IMR-90 (cell line): ENCODE measurements around the gene RAB28. TPM values are rescaled to one million over a fixed set of nuclear protein-coding genes. Genes with fewer than 3 reads are reported as not detected.

Experiments used
- ATAC-seq: fragments of 200-7000 bp; cut with Tn5 transposase; 2 replicates; pipeline ENCODE4 v1.9.1; 2020; ENCODE audit warnings: low read depth, mild to moderate bottlenecking, moderate library complexity
- BruUV-seq: library from RNA; stranded (reverse); fragments of 400-500 nt; replicated peaks from 2 replicates; lab custom pipeline; 2021; lab: Mats Ljungman, UMichigan
- CTCF ChIA-PET: fragments of 300-600 bp; formaldehyde crosslinking; extraction: SDS; loops from one replicate; lab custom pipeline; 2021; ENCODE audit warnings: antibody characterized with exemption; lab: Yijun Ruan, JAX
- POLR2A ChIA-PET: fragments of 300-600 bp; sonication (Branson Sonifier 250); formaldehyde crosslinking; loops from one replicate; lab custom pipeline; 2022; ENCODE audit warnings: antibody characterized with exemption; ENCODE audit not compliant: unreplicated experiment; lab: Charles Lee
- DNase-seq: peaks from one replicate; pipeline ENCODE4 v3.0.0; 2013
- H2AFZ ChIP-seq: replicated peaks from 2 replicates; pipeline ENCODE3; 2013; ENCODE audit warnings: low read length, mild to moderate bottlenecking; ENCODE audit not compliant: poor library complexity
- H2AK5ac ChIP-seq: 2 replicates; pipeline ENCODE4 v1.6.1; 2013; ENCODE audit warnings: low read depth, low read length, inconsistent platforms
- H2AK9ac ChIP-seq: replicated peaks from 2 replicates; pipeline ENCODE3; 2013; ENCODE audit warnings: mild to moderate bottlenecking, low read depth, low read length, moderate library complexity; ENCODE audit not compliant: poor library complexity
- H2BK120ac ChIP-seq: 2 replicates; pipeline ENCODE4 v1.6.1; 2013; ENCODE audit warnings: low read depth, low read length, inconsistent platforms
- H2BK15ac ChIP-seq: 3 replicates; pipeline ENCODE4 v1.6.1; 2013; ENCODE audit warnings: low read depth, low read length, inconsistent platforms
- H2BK20ac ChIP-seq: 2 replicates; pipeline ENCODE4 v1.6.1; 2013; ENCODE audit warnings: low read depth, mild to moderate bottlenecking, inconsistent platforms, low read length, moderate library complexity
- H2BK5ac ChIP-seq: 2 replicates; pipeline ENCODE4 v1.6.1; 2013; ENCODE audit warnings: mild to moderate bottlenecking, low read depth, low read length, inconsistent platforms; ENCODE audit not compliant: poor library complexity, severe bottlenecking
- H3K14ac ChIP-seq: replicated peaks from 2 replicates; pipeline ENCODE4 v1.6.1; 2013; ENCODE audit warnings: low read depth, low read length, inconsistent platforms
- H3K18ac ChIP-seq: 2 replicates; pipeline ENCODE4 v1.6.1; 2013; ENCODE audit warnings: low read depth, low read length, control low read depth
- H3K23ac ChIP-seq: 2 replicates; pipeline ENCODE4 v1.6.1; 2013; ENCODE audit warnings: low read depth, low read length, inconsistent platforms
- H3K27ac ChIP-seq: 2 replicates; pipeline ENCODE4 v1.5.1; 2013; ENCODE audit warnings: mild to moderate bottlenecking, control low read depth, low read length; ENCODE audit not compliant: insufficient read depth
- H3K27me3 ChIP-seq: 2 replicates; pipeline ENCODE4 v1.6.1; 2013; ENCODE audit warnings: low read length; ENCODE audit not compliant: control insufficient read depth, insufficient read depth
- H3K36me3 ChIP-seq: 2 replicates; pipeline ENCODE4 v1.6.1; 2013; ENCODE audit warnings: low read length, mixed read lengths; ENCODE audit not compliant: control insufficient read depth, insufficient read depth
- H3K4ac ChIP-seq: 2 replicates; pipeline ENCODE4 v1.6.1; 2013; ENCODE audit warnings: low read depth, low read length, inconsistent platforms
- H3K4me1 ChIP-seq: 2 replicates; pipeline ENCODE4 v1.6.1; 2013; ENCODE audit warnings: low read length, mixed read lengths; ENCODE audit not compliant: control insufficient read depth, insufficient read depth
- H3K4me2 ChIP-seq: 2 replicates; pipeline ENCODE4 v1.6.1; 2013; ENCODE audit warnings: low read depth, mild to moderate bottlenecking, control low read depth, low read length, moderate library complexity
- H3K4me3 ChIP-seq: 2 replicates; pipeline ENCODE4 v1.5.1; 2013; ENCODE audit warnings: low read depth, mild to moderate bottlenecking, control low read depth, low read length, moderate library complexity; ENCODE audit not compliant: insufficient read depth
- H3K56ac ChIP-seq: 2 replicates; pipeline ENCODE4 v1.6.1; 2013; ENCODE audit warnings: low read length, inconsistent platforms; ENCODE audit not compliant: insufficient read depth; ENCODE audit errors: extremely low read depth
- H3K79me1 ChIP-seq, 2 experiments: 2 replicates each; pipeline ENCODE4 v1.6.1; 2013; ENCODE audit warnings: low read length in 2 of 2, inconsistent platforms in 1 of 2, low read depth in 1 of 2
- H3K9ac ChIP-seq: 2 replicates; pipeline ENCODE4 v1.6.1; 2013; ENCODE audit warnings: low read depth, low read length, control low read depth
- H3K9me1 ChIP-seq: 2 replicates; pipeline ENCODE4 v1.6.1; 2013; ENCODE audit warnings: low read length, inconsistent platforms; ENCODE audit not compliant: insufficient read depth
- H3K9me3 ChIP-seq: 2 replicates; pipeline ENCODE4 v1.6.1; 2013; ENCODE audit warnings: low read length; ENCODE audit not compliant: control insufficient read depth, insufficient read depth
- H4K20me1 ChIP-seq: 2 replicates; pipeline ENCODE4 v1.6.1; 2013; ENCODE audit warnings: low read length, inconsistent platforms; ENCODE audit not compliant: insufficient read depth
- H4K5ac ChIP-seq: 2 replicates; pipeline ENCODE4 v1.6.1; 2013; ENCODE audit warnings: mild to moderate bottlenecking, low read depth, low read length, control low read depth
- H4K8ac ChIP-seq, 2 experiments: 2 replicates each; pipeline ENCODE4 v1.6.1; 2013; ENCODE audit warnings: low read depth in 2 of 2, low read length in 2 of 2, control low read depth in 1 of 2, inconsistent platforms in 1 of 2
- H4K91ac ChIP-seq: 2 replicates; pipeline ENCODE4 v1.6.1; 2013; ENCODE audit warnings: low read depth, low read length, inconsistent platforms; ENCODE audit not compliant: insufficient read depth
- CEBPB ChIP-seq: IDR thresholded peaks from 2 replicates; pipeline ENCODE4 v1.6.1; 2012; ENCODE audit warnings: low read depth, low read length, improper control_type of control experiment
- CHD1 ChIP-seq: IDR thresholded peaks from 2 replicates; pipeline ENCODE4 v1.6.1; 2012; ENCODE audit warnings: low read depth, low read length, improper control_type of control experiment
- RFX5 ChIP-seq: IDR thresholded peaks from 2 replicates; pipeline ENCODE4 v1.8.0; 2012; ENCODE audit warnings: low read depth, mild to moderate bottlenecking, low read length, moderate library complexity
- USF2 ChIP-seq: fragments of 150-350 bp; IDR thresholded peaks from 2 replicates; pipeline ENCODE4 v1.6.1; 2017; ENCODE audit warnings: mild to moderate bottlenecking, antibody characterized with exemption, low read length, low read depth
- WGBS, 2 experiments: methylation state at CpG; one replicate each; pipeline versions ENCODE4 v1.1.5 to v1.1.7; 2013; ENCODE audit warnings: missing lambda C conversion rate in 2 of 2; ENCODE audit not compliant: insufficient read length in 1 of 2; ENCODE audit errors: extremely low coverage in 2 of 2; 5-methylcytosine and 5-hydroxymethylcytosine counted together
- dilution Hi-C: fragments of 300-500 bp; cut with HindIII; formaldehyde crosslinking; loops from one replicate; pipeline ENCODE4 v1.14.3; 2018; ENCODE audit warnings: low sequenced_read_pairs; ENCODE audit not compliant: unreplicated experiment
- in situ Hi-C: fragments of 300-500 bp; cut with MboI; formaldehyde crosslinking; loops from 3 replicates; pipeline ENCODE4 v1.14.3; 2019; ENCODE audit warnings: low sequenced_read_pairs, inconsistent platforms, mixed read lengths
- intact Hi-C: fragments of 100-400 bp; cut with micrococcal nuclease; formaldehyde crosslinking; loops from 2 replicates; pipeline ENCODE4 v1.10.0; 2022
- polyA plus RNA-seq, 3 experiments: library from polyadenylated mRNA; depleted of rRNA; stranded (reverse); fragments of >200 nt; gene quantifications; 2 replicates each; pipeline ENCODE4 v1.2.3, GENCODE V29; 2012; ENCODE audit warnings: low replicate concordance in 1 of 3
- total RNA-seq: library from RNA; depleted of rRNA; stranded (reverse); fragments of >200 nt; gene quantifications from 2 replicates; pipeline ENCODE4 v1.2.3, GENCODE V29; 2012

Gene RAB28
- total and polyA plus RNA-seq, 2 of the 4 experiments (the other 2 are of a cell fraction), result 7.5 to 10.8 TPM

GRCh38 chr4:13527981-13528820, 44.1 kb upstream of the RAB28 start:
- Histone ChIP-seq H3K4me1 (no peaks in the 10 kb centered on the region), H3K4me2 (no peak overlapping the region), H2BK5ac (no peak overlapping the region), H4K20me1 (no peaks in the 10 kb centered on the region; the same call in 1 of the 2 replicates), H3K79me1 (no peaks in the 10 kb centered on the region), H3K36me3 (no peaks in the 10 kb centered on the region), H2BK20ac (no peak overlapping the region), H3K9me3 (peaks cover 19% of the 10 kb centered on the region), H3K14ac (no peak overlapping the region), H3K56ac (no peak overlapping the region), H2BK15ac (no peak overlapping the region), H3K23ac (no peak overlapping the region), H2BK120ac (no peak overlapping the region), H3K27me3 (peaks cover 95% of the 10 kb centered on the region), H2AK5ac (no peak overlapping the region), H3K18ac (no peak overlapping the region), H4K5ac (no peak overlapping the region), H2AFZ (no peak overlapping the region), H3K9ac (no peak overlapping the region), H3K27ac (no peak overlapping the region), H3K4ac (no peak overlapping the region), H4K8ac (no peak overlapping the region), H4K91ac (no peak overlapping the region), H3K4me3 (no peak overlapping the region), H3K9me1 (no peaks in the 10 kb centered on the region), H2AK9ac (no peak overlapping the region)
- dilution Hi-C loops (no loop called here), in situ Hi-C loops (no loop called here), intact Hi-C loops (no loop called here)
- TF ChIP-seq CHD1 (no peak), CEBPB (peak; percentile 56), USF2 (no peak), RFX5 (no peak)
- ATAC-seq (no peak), DNase-seq (no peak)
- WGBS, 2 experiments, result 0% methylated on average over 7 of the region's 35 CpGs; no CpG with 5 or more reads in 1 of the 2 experiments
- CTCF ChIA-PET, result interaction anchor here (0.6 kb wide), 1 partner anchor 658 kb away, joined by 4 read pairs; no protein-coding TSS in a partner anchor
- no TSS peak for BruUV-seq
- POLR2A ChIA-PET, result no interaction called here
